GM20000 (cell line): ENCODE measurements around the gene C15orf61.
A peak's percentile ranks its signal among the peaks of the same experiment; 100 is the strongest.

ENCODE experiments used
- DNase-seq: peaks from one replicate; pipeline ENCODE4 v3.0.0; 2012; ENCODE audit warnings: low spot score
- CTCF ChIP-seq: IDR thresholded peaks from 2 replicates; pipeline ENCODE4 v1.5.1; 2012; ENCODE audit warnings: mild to moderate bottlenecking, control low read depth; ENCODE audit errors: extremely low read depth, missing control alignments

Gene C15orf61

GRCh38 chr15:67521029-67521782, at the start of gene C15orf61:
Gene C15orf61, plus strand, starts transcription at chr15:67521131. Its CDS starts 118 bp downstream, at chr15:67521249.
- DNase-seq = peak; percentile 95
- no peak for TF ChIP-seq CTCF

- DNase-seq = no peak
- no peak for TF ChIP-seq CTCF
Observed at GRCh38 chr15:67472957-67473356, 48.0 kb upstream of the C15orf61 start.

GRCh38 chr15:67474405-67475110, 46.4 kb upstream of the C15orf61 start:
- no peak for DNase-seq
- no peak for TF ChIP-seq CTCF

GRCh38 chr15:67479781-67480505, 41.0 kb upstream of the C15orf61 start:
- no peak for TF ChIP-seq CTCF
- no peak for DNase-seq

GRCh38 chr15:67480741-67481140, 40.2 kb upstream of the C15orf61 start:
- TF ChIP-seq CTCF = no peak
- no peak for DNase-seq

GRCh38 chr15:67481680-67482079, 39.3 kb upstream of the C15orf61 start:
- no peak for DNase-seq
- TF ChIP-seq CTCF = no peak

GRCh38 chr15:67495585-67495984, 25.3 kb upstream of the C15orf61 start:
- DNase-seq = no peak
- no peak for TF ChIP-seq CTCF
